ENCODE results near the gene STMND1.

- no peak for TF ChIP-seq EGR1 (IDR thresholded peaks at IDR 0.05; ENCODE audit: low read depth in 2 of 2)
- no peak for TF ChIP-seq CTCF (IDR thresholded peaks at IDR 0.05; ENCODE audit: low read depth, low read length, missing input control)
- TF ChIP-seq RAD21 (IDR thresholded peaks at IDR 0.05): no peak
- TF ChIP-seq, protein P1, sequence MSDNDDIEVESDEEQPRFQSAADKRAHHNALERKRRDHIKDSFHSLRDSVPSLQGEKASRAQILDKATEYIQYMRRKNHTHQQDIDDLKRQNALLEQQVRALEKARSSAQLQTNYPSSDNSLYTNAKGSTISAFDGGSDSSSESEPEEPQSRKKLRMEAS (IDR thresholded peaks at IDR 0.05): no peak
- no peak for TF ChIP-seq REST (IDR thresholded peaks at IDR 0.05)
- no peak for TF ChIP-seq HNF4A (conservative IDR thresholded peaks at IDR 0.05)
- no peak for TF ChIP-seq ATF3 (IDR thresholded peaks at IDR 0.05)
- TF ChIP-seq FOXA1 (IDR thresholded peaks at IDR 0.05): no peak
- TF ChIP-seq, protein P2, sequence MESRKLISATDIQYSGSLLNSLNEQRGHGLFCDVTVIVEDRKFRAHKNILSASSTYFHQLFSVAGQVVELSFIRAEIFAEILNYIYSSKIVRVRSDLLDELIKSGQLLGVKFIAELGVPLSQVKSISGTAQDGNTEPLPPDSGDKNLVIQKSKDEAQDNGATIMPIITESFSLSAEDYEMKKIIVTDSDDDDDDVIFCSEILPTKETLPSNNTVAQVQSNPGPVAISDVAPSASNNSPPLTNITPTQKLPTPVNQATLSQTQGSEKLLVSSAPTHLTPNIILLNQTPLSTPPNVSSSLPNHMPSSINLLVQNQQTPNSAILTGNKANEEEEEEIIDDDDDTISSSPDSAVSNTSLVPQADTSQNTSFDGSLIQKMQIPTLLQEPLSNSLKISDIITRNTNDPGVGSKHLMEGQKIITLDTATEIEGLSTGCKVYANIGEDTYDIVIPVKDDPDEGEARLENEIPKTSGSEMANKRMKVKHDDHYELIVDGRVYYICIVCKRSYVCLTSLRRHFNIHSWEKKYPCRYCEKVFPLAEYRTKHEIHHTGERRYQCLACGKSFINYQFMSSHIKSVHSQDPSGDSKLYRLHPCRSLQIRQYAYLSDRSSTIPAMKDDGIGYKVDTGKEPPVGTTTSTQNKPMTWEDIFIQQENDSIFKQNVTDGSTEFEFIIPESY (IDR thresholded peaks at IDR 0.05): no peak
These were observed 5.8 kb upstream of the STMND1 start for GRCh38 chr6:17096096-17096495.
